Glomerular endothelial cell (primary cell): ENCODE measurements around the gene KRT86. TPM values are rescaled to one million over a fixed set of nuclear protein-coding genes. Genes with fewer than 3 reads are reported as not detected.

Experiments
- DNase-seq: peaks from one replicate; pipeline ENCODE4 v3.0.0-alpha.2; 2011; ENCODE audit warnings: low read depth, low spot score; ENCODE audit errors: extremely low read depth
- total RNA-seq: library from RNA; depleted of rRNA; stranded (reverse); fragments of >200 nt; gene quantifications from 2 replicates; pipeline ENCODE4 v1.2.3, GENCODE V29; 2015

Gene KRT86
- total RNA-seq, 1 donor from 2014 or later: not detected

DNA sequence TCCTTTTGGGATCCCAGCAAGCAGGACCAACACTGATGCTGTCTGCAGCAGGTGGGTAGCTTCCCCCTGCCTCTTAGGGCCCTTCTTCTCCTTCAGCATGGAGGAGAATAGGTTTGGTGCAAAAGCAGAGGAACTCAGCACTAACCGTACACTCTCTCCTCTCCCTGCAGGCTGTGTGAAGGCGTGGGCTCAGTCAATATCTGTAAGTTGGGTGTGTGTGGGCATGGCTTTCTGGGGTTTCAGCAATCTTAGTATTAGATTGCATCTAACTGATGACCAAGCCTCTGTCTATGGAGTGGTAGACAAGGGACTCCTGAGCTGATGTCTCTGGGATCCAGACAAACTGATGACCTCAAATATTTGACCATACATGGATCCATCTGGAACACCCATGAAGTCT, 78.5 kb downstream of the KRT86 start:
- DNase-seq: no peak

DNA sequence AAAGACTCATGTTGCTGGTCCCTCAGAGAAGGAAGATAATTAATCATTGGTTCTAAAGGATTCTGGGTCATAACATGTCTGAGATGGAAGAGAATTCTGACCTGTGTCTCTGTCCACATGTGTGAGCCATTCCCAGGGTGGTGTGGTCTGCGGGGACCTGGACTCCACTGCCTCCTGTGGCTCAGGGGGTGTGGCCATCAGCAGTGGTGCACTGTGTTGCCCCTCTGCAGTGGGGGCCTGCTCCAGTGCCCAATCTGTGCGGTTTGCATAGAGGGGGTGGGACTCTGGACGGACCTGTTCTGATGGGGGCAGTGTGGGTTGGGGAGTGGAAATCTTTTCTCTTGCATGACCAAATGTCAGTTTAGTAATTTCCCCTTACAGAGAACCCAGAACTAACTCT, 79.3 kb downstream of the KRT86 start:
- no peak for DNase-seq

DNA sequence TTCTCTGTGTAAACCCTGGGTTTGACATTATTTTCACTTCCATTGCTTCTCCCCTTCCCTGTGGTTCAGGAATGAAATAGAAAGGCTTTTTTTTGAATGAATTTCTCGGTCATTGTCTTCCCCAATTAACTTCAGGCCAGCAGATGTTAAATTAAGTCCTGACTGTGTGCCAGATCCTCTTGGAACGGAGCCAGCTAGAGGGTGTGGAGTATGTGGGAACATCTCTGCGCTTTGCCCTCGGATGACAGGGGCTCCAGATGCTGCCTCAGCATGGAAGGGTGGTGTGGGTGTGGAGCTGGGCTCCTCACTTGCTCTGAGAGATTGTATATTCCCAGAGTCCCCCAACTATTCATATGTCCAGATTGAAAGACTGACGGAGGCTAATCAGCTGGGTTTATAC, 79.8 kb downstream of the KRT86 start:
- no peak for DNase-seq

DNA sequence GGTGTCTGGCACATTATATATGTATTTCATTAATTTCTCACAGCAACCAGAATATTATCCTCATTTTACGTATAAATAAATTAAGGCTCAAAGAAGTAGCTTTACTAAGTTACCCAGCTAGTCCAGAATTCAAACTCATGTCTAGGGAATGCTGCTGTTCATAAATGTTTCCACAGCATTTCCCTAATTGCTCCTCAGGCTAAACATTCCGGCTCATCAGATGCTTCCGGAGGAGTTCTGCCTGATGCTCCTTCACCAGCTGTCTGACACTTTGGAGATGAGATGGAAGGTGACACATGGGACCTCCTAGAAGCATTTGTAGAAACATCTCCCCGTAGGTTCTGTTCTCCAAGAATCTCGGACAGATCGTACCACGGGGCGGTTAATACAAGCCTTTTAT, 80.7 kb downstream of the KRT86 start:
- DNase-seq: no peak

DNA sequence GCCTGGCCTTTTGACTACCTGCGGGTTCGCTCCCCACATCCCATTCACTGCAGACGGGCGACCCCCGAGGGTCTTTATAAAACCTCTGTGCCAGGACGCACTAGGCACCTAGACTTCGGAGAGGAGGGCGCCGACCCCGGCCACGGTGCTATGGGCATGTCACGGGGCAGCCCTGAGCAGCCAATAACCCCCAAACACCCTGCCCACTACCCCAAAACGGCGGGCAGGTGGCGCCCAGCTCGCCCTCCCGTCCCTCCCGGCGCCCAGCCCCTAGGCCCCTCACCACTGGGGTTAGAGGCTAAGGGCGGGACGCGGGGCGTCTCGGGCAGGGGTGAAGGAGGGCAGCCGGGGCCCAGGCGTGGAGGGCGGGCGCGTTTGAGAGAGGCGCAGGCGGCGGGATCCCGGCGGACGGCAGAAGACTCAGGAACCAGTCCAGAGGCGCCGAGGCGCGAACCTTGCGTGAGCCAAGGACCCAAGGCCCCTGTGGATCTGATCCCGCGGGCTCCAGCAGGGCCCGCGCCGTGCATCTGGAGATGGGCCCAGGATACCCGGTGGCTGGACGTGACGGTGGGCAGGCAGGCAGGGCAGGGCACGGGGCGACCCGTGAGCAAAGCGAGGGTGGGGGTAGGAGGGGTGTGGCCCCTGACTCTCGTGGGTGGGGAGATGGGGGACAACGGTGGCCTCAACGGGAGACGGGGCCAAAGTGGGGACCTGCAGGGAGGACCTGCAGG, 81.8 kb downstream of the KRT86 start:
- DNase-seq: no peak

DNA sequence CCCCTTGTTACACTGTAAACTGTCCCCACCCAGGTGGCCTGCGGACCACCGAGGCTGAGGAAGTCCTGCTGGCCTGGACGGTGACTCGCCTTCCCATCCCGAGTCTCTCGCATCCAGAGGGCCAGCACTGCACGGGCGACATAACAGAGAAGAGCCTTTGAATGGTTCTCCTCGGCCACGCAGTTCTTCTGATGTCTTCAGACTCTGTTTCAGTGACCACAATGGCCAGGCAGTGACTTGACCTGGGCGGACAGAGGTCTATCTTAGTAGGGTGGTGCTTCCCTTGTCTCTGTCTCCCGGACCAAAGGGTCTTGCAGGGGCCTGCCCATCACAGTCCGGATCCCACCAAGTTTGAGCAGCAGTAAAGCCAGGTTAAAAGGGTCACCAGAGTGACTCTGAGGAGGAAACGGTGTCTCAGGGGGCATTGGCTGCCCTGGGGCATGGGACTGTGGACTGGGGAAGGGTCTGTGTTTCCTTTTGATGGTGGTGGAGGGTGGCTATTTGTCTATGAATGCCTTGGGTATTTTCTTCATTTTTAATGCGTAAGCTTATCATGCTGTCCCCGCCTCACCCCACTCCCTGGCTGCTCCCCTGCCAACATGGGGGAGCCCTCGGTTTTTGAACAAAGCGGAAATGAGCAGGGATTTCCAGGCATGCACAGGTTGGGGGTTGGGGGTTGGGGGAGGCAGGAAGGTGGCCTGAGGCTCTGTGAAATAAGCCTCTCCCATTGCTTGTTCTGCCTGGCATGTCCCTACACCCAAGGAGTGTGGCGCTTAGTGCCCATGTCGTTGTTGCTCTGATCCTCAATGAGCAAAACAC, 82.5 kb downstream of the KRT86 start:
- no peak for DNase-seq

Other genes with a start within 250 kb of the KRT86 start
- 2.4 and 3.4 TPM in 2 replicates for gene NR4A1, start 223.2 kb upstream of the KRT86 start, total RNA-seq
- 44.3 and 76.7 TPM in 2 replicates for gene ATG101, start 204.7 kb upstream of the KRT86 start, total RNA-seq
- not detected in 2 replicates for gene SMIM41, start 194.9 kb upstream of the KRT86 start, total RNA-seq
- 1.5 and 1.6 TPM in 2 replicates for gene KRT80, start 82.6 kb upstream of the KRT86 start, total RNA-seq
- 92.6 and 240 TPM in 2 replicates for gene KRT7, start 41.4 kb upstream of the KRT86 start, total RNA-seq
- gene KRT81, start 16.9 kb downstream of the KRT86 start, total RNA-seq: not detected in 2 replicates
- not detected in 2 replicates for gene KRT83, start 46.8 kb downstream of the KRT86 start, total RNA-seq
- not detected in 2 replicates for gene KRT85, start 92.8 kb downstream of the KRT86 start, total RNA-seq
- gene KRT84, start 111.0 kb downstream of the KRT86 start, total RNA-seq: not detected in 2 replicates
- not detected in 2 replicates for gene KRT82, start 131.7 kb downstream of the KRT86 start, total RNA-seq
- gene KRT75, start 159.7 kb downstream of the KRT86 start, total RNA-seq: not detected in 2 replicates
- gene KRT6B, start 177.5 kb downstream of the KRT86 start, total RNA-seq: not detected in 2 replicates
- not detected in 2 replicates for gene KRT6C, start 199.2 kb downstream of the KRT86 start, total RNA-seq
- not detected in 2 replicates for gene KRT6A, start 218.6 kb downstream of the KRT86 start, total RNA-seq
- gene KRT5, start 245.7 kb downstream of the KRT86 start, total RNA-seq: not detected in 2 replicates